ENCODE measurements around the gene GHRL. TPM values are rescaled to one million over a fixed set of nuclear protein-coding genes. Genes with fewer than 3 reads are reported as not detected.

The GHRL gene
- total RNA-seq, 2 experiments from 2014 or later = not detected

Other genes with a start within 250 kb of the GHRL start
- gene FANCD2OS, start 184.7 kb downstream of the GHRL start, total RNA-seq = not detected
- gene BRK1, start 177.3 kb downstream of the GHRL start, total RNA-seq = 100 to 1,000 TPM in 1 of 2 experiments, 10 to 100 TPM in 1; 99.7 to 101 TPM
- gene VHL, start 151.2 kb downstream of the GHRL start, total RNA-seq = 10 to 100 TPM; 43.2 to 46.5 TPM
- 1 to 10 TPM; 4.0 TPM for gene IRAK2, start 128.0 kb downstream of the GHRL start, total RNA-seq
- 10 to 100 TPM; 58.4 to 61.2 TPM for gene TATDN2, start 44.5 kb downstream of the GHRL start, total RNA-seq
- 100 to 1,000 TPM; 113 to 114 TPM for gene SEC13, start 28.2 kb upstream of the GHRL start, total RNA-seq
- gene ATP2B2, start 212.6 kb upstream of the GHRL start, total RNA-seq = not detected

All from activated CD8-positive, alpha-beta memory T cell treated with anti-CD3 and anti-CD28 coated beads for 36 hours (primary cell).